Kidney tubule cell (primary cell): ENCODE measurements around the gene SLC49A4.
A peak's percentile ranks its signal among the peaks of the same experiment; 100 is the strongest.

ENCODE experiments used
- DNase-seq: peaks from one replicate; pipeline ENCODE4 v3.0.0-alpha.2; 2018; ENCODE audit warnings: low spot score

The SLC49A4 gene

GRCh38 chr3:122785231-122785630 is 9.6 kb upstream of the SLC49A4 start:
- DNase-seq: no peak

GRCh38 chr3:122786066-122786465 is 8.8 kb upstream of the SLC49A4 start:
- DNase-seq: peak; percentile 75

DNA sequence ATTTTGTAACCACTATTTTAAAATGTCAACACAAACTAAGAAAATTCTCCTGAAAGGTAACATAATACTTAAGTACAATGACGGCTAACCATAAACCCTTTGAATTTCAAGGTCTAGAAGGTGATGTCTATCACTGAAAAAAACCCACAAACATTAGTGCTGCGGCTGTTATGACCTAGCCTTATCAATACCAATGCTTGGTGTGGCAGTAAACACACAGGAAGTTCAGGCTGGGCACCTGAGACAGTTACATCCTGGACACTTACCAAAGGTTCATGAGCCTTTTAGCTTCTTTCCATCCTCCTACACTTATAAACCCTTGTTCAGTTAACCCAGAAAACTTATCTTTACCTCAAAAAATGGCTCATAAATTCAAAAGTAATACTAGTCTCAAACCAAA is 7.0 kb upstream of the SLC49A4 start:
- DNase-seq: no peak

- DNase-seq: peak; percentile 46
Measured at GRCh38 chr3:122789585-122790273, 5.1 kb upstream of the SLC49A4 start.

DNA sequence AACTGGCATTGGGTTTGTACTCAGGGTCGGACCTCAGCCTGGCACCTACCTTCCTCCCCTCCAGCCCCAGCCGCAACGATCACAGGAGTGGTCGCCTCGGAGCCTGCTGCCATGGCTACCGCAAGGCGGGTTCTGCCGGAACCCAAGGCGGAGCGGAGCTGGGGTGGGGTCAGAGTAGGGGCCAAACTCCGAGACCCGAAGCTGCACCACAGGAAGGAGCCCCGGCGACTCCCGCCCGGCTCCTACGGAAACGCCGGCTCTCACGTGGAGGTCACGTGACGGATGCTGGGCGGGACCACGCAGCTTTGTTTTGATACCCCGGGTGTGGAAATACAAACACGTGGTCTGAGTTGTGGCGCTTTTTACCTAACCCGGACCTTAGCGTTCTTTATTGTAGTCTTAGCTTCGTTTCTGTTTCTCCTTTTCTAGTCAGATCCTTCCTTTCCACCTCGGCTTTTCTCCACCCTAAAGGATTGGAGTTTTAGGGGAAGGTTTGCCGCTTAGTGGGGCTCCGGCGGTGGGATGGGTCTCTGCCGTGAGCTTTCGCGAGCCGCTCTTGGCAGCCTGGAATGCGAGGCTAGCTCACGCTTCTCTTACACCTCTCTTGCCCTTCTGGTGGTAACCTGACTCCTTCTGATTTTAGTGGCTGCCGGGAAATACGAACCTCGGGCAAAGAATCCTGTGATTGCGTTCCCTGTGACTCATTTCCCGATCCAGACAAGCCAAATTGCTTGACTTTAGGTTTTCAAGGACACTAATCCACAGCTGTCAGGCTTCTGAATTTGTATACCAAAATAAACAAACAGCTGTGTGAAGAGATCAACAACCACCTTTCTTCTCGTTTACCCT is 1.1 kb upstream of the SLC49A4 start, which contains the start of gene HSPBAP1:
Gene HSPBAP1, minus strand, starts transcription at position 264 of the 849 bp plus-strand sequence. Its CDS starts 151 bp downstream, at position 113.
- DNase-seq: peak; percentile 89

DNA sequence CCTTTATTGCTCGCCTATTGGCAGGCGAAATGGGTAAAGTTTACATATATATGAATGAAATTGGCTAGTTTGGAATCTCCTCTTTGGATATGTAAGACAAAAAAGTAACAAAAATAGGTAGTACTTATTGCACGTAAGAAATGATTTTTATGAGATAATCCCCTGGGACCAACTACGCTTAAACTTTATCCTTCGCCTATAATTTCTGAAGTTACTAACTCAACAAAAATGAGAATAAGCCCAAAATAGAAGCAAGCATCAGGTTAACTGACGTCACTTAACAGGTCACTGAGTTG is 438 bp upstream of the SLC49A4 start:
- no peak for DNase-seq

GRCh38 chr3:122795674-122796195 is 866 bp downstream of the SLC49A4 start:
- DNase-seq: no peak

- peak; percentile 24 for DNase-seq
Measured at GRCh38 chr3:122797291-122797690, 2.4 kb downstream of the SLC49A4 start.

DNA sequence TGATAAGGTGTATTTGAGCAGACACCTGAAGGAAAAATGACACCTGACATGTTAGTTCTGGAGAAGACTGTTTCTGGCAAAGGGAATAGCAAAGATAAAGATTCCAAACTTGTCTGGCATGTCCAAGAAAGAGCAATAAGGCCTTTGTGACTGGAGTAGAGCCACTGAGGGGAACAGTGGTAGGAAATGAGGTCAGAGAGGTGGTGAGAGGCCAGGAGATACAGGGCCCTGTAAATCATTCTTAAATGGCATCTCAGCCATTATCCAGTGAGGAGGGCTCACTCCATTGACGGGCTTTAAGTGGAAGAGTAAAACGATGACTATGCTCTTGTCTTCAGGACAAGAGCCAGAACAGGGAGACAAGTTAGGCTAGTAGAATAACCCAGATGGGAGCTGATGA is 4.5 kb downstream of the SLC49A4 start:
- DNase-seq: no peak

- no peak for DNase-seq
Measured at GRCh38 chr3:122800031-122800430, 5.2 kb downstream of the SLC49A4 start.

DNA sequence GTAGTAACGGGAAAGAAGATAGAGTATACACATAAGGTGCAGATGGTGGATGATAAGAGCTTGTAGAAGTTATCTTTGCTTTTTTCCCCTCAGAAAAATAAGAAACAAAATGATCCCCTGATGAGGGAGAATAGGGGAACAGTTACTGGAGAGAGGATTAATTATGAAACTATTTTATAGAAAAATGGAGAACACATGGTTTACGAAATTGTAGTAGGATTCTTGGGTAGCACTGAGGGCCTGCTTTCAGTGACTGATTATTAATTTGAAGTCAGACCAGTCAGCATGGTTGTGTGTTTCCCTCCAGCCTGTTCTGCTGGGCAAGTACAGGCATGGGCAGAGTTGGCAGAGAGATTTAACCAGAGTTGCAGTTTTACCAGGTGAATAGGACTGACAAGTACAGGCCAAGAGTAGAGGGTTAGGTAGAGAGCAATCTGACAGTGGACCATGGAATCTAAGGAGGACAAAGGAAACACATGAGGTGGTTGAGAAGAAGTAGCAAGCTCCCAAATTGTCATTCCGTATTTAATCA is 5.9 kb downstream of the SLC49A4 start:
- no peak for DNase-seq

DNA sequence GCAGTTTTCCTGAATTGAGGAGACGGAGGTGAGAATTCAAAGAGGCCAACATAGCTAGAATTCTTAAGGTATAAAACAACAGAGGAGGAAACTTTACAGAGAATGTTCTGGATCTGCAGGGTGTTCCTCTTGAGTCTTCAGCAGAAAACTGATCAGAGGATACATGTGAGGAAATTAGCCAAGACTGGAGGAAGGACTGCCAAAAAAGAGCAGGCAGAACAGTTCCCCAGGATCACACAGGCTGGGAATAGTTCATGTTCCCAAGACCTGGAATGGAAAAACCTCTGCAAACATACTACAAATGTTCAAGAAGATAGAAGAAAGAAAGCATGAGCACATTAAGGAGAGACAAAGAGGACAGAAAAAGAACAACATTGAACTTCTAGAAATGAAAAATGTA is 7.5 kb downstream of the SLC49A4 start:
- no peak for DNase-seq

DNA sequence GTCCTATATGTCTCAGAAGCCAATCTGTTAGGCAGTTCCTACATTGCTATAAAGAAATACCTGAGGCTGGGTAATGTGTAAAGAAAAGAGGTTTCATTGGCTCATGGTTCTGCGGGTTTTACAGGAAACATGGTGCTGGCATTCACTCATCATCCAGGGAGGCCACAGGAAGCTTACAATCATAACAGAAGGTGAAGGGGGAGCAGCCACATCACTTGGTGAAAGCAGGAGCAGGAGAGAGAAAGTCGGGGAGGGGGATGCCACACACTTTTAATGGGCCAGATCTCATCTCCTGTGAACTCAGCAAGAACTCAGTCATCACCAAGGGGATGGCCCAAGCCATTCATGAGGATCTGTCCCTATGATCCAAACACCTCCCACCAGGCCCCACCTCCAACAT is 9.1 kb downstream of the SLC49A4 start:
- no peak for DNase-seq

DNA sequence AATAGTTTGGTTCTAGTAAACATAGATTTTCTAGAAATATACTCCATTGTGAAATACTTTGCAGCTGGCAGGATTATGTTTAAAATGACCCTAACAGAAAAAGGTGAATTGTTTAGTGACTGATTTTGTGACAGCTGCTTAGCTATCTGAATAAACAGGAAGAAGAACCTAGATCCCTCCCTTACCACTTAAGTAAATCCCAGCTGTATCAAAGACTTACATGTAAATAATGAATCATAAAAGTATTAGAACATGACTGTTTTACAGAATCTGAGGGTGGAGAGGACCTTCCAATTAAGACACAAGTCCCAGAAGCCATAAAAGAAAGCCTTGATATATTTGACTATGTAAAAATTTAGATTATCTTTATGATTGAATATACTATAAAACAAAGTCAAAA is 15.9 kb downstream of the SLC49A4 start:
- no peak for DNase-seq

DNA sequence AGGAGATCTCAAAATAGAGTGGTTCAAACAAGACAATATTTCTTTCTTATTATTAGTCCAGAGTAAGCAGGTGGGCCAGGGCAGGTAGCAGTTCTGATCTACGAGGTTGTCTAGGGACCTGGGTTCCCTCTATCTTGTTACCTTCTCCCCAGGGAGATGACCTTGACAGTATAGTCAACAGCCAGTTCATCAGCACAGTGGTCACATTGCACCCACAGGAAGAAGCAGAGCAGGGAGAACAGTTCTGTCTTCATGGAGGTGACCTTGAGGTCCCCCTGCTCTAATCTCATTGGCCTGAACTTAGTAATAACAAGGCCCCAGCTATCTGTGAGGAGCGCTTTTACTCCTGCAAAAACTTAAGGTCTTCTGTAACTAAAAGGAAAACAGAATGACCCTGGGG is 21.7 kb downstream of the SLC49A4 start:
- DNase-seq: no peak

DNA sequence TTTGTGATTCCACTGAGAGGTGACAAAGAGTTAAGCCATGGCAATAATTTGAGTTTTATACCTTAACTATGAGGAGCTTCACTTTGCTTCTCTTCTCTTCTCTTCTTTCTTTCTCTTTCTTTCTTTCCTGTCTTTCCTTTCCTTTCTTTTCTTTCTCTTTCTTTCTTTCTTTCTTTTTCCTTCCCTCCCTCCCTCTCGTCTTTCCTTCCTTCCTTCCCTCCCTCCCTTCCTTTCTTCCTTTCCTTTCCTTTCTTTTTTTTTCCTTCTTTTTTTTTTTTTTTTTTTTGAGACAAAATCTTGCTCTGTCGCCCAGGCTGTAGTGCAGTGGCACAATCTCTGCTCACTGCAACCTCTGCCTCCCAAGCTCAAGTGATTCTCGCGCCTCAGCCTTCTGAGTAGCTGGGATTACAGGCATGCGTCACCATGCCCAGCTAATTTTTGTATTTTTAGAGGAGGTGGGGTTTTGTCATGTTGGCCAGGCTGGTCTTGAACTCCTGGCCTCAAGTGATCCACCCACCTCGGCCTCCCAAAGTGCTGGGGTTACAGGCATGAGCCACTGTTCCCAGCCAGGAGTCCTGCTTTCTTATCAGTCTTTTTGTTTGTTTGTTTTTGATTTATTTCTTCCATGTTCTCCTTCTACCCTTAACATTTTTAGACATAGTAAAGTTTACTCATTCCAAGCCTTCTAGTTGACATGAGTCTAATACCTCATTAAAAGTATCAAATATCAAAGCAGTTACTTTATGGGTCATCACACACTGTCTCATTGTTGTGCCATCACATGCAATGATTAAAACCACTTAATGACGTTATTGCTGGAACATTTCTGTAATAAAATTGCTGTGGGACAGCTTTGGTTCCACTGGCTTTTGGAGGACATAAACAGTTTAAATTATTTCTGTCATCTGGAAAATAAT is 29.9 kb downstream of the SLC49A4 start:
- peak; percentile 1 for DNase-seq

GRCh38 chr3:122825460-122825859 is 30.6 kb downstream of the SLC49A4 start:
- no peak for DNase-seq

GRCh38 chr3:122826278-122826677 is 31.4 kb downstream of the SLC49A4 start:
- no peak for DNase-seq

- no peak for DNase-seq
Measured at GRCh38 chr3:122828281-122828680, 33.4 kb downstream of the SLC49A4 start.

DNA sequence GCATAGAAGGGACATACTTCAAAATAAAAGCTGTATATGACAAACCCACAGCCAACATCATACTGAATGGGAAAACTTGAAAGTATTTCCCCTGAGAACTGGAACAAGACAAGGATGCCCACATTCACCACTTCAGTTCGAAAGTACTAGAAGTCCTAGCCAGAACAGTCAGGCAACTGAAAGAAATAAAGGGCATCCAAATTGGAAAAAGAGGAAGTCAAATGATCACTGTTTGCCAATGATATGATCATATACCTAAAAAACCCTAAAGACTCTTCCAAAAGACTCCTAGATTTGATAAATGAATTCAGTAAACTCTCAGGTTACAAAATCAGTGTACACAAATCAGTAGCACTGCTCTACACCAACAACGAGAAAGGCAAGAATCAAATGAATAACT is 40.7 kb downstream of the SLC49A4 start:
- DNase-seq: no peak

GRCh38 chr3:122843604-122844003 is 48.7 kb downstream of the SLC49A4 start:
- no peak for DNase-seq

DNA sequence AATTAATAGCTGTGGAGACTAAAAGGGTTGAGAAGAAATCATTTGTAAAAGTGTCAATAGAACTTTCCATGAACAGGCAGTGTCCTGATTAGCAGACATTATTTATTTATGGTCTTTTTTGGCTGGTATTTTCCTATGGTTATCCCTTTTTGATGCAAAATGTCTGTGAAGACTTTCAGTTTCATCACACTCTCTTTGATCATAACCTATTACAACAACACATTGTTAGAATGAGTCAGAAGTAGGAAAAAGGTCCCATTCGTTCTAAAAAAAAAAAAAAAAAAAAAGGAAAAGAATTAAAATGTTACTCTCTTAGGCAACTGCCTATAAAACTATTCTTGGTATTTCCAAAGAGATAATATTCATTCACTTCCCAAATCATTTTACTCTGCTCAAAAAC is 62.1 kb downstream of the SLC49A4 start:
- peak; percentile 8 for DNase-seq
